Measurements from ENCODE around the gene KCNJ5.

The KCNJ5 gene

GRCh38 chr11:128890543-128891368 is at the start of gene KCNJ5:
Gene KCNJ5 (plus strand): TSS chr11:128891356. CDS start chr11:128911274, 19,918 bp downstream.
- no peak for TF ChIP-seq GATA1 (IDR thresholded peaks at IDR 0.05; ENCODE audit: low read depth, low read length)
- TF ChIP-seq POLR2A (IDR thresholded peaks at IDR 0.05; ENCODE audit: low read length), result no peak
- DNase-seq, result no peak

GRCh38 chr11:128841461-128842072 is 49.6 kb upstream of the KCNJ5 start:
- TF ChIP-seq GATA1 (IDR thresholded peaks at IDR 0.05; ENCODE audit: low read depth, low read length), result no peak
- TF ChIP-seq POLR2A (IDR thresholded peaks at IDR 0.05; ENCODE audit: low read length), result no peak
- no peak for DNase-seq

GRCh38 chr11:128843198-128843785 is 47.9 kb upstream of the KCNJ5 start:
- DNase-seq, result no peak
- TF ChIP-seq GATA1 (IDR thresholded peaks at IDR 0.05; ENCODE audit: low read depth, low read length), result no peak
- no peak for TF ChIP-seq POLR2A (IDR thresholded peaks at IDR 0.05; ENCODE audit: low read length)

GRCh38 chr11:128845334-128845780 is 45.8 kb upstream of the KCNJ5 start:
- DNase-seq, result no peak

GRCh38 chr11:128846985-128847384 is 44.2 kb upstream of the KCNJ5 start:
- no peak for DNase-seq
- TF ChIP-seq GATA1 (IDR thresholded peaks at IDR 0.05; ENCODE audit: low read depth, low read length) (no peak), POLR2A (IDR thresholded peaks at IDR 0.05; ENCODE audit: low read length) (no peak)

More at GRCh38 chr11:128845334-128845780, 45.8 kb upstream of the KCNJ5 start:
- TF ChIP-seq POLR2A (IDR thresholded peaks at IDR 0.05; ENCODE audit: low read length) (no peak), GATA1 (IDR thresholded peaks at IDR 0.05; ENCODE audit: low read depth, low read length) (no peak)

- TF ChIP-seq GATA1 (IDR thresholded peaks at IDR 0.05; ENCODE audit: low read depth, low read length) (no peak), POLR2A (IDR thresholded peaks at IDR 0.05; ENCODE audit: low read length) (no peak)
- peak; percentile 48 to 60 for DNase-seq
Measured at GRCh38 chr11:128848815-128849455, 42.2 kb upstream of the KCNJ5 start.

GRCh38 chr11:128852327-128853023 is 38.7 kb upstream of the KCNJ5 start:
- DNase-seq, result no peak
- no peak for TF ChIP-seq GATA1 (IDR thresholded peaks at IDR 0.05; ENCODE audit: low read depth, low read length)
- TF ChIP-seq POLR2A (IDR thresholded peaks at IDR 0.05; ENCODE audit: low read length), result no peak

GRCh38 chr11:128853559-128853958 is 37.6 kb upstream of the KCNJ5 start:
- TF ChIP-seq GATA1 (IDR thresholded peaks at IDR 0.05; ENCODE audit: low read depth, low read length), result no peak
- DNase-seq, result no peak

GRCh38 chr11:128854841-128855240 is 36.3 kb upstream of the KCNJ5 start:
- DNase-seq, result no peak
- no peak for TF ChIP-seq POLR2A (IDR thresholded peaks at IDR 0.05; ENCODE audit: low read length)
- no peak for TF ChIP-seq GATA1 (IDR thresholded peaks at IDR 0.05; ENCODE audit: low read depth, low read length)

- TF ChIP-seq GATA1 (IDR thresholded peaks at IDR 0.05; ENCODE audit: low read depth, low read length), result no peak
- TF ChIP-seq POLR2A (IDR thresholded peaks at IDR 0.05; ENCODE audit: low read length), result no peak
- DNase-seq, result no peak
Measured at GRCh38 chr11:128856241-128856640, 34.9 kb upstream of the KCNJ5 start.

- DNase-seq, result no peak
- TF ChIP-seq GATA1 (IDR thresholded peaks at IDR 0.05; ENCODE audit: low read depth, low read length), result no peak
- TF ChIP-seq POLR2A (IDR thresholded peaks at IDR 0.05; ENCODE audit: low read length), result no peak
Measured at GRCh38 chr11:128857341-128857740, 33.8 kb upstream of the KCNJ5 start.

GRCh38 chr11:128859563-128860441 is 31.4 kb upstream of the KCNJ5 start:
- TF ChIP-seq POLR2A (IDR thresholded peaks at IDR 0.05; ENCODE audit: low read length) (no peak), GATA1 (IDR thresholded peaks at IDR 0.05; ENCODE audit: low read depth, low read length) (no peak)
- DNase-seq, result peak; percentile 61 to 71
